Testis (tissue), 3 donors: ENCODE results near the gene LRCH2. TPM values are rescaled to one million over a fixed set of nuclear protein-coding genes. Genes with fewer than 3 reads are reported as not detected.

Experiments used
- DNase-seq: peaks from one replicate; pipeline ENCODE4 v3.0.0-alpha.2; 2019
- H3K27ac ChIP-seq, 2 donors: fragments of 200-600 bp; sonication (generic); one replicate each; pipeline ENCODE4 v1.5.1; 2019
- H3K27me3 ChIP-seq: fragments of 200-600 bp; sonication (generic); one replicate; pipeline ENCODE4 v1.5.1; 2019
- H3K36me3 ChIP-seq: fragments of 200-600 bp; sonication (generic); one replicate; pipeline ENCODE4 v1.5.1; 2017; ENCODE audit warnings: low read depth; ENCODE audit errors: missing control alignments
- H3K4me1 ChIP-seq: fragments of 200-600 bp; sonication (generic); one replicate; pipeline ENCODE4 v1.5.1; 2019
- H3K4me3 ChIP-seq, 2 donors: fragments of 200-600 bp; sonication (generic); one replicate each; pipeline ENCODE4 v1.5.1; 2017 to 2019
- H3K9me3 ChIP-seq: fragments of 200-600 bp; sonication (generic); one replicate; pipeline ENCODE4 v1.5.1; 2017
- CTCF ChIP-seq, 3 experiments: fragments of 450-650 bp in 2 of 3; fragments of 200-600 bp in 1 of 3; sonication (generic) in 1 of 3; IDR thresholded peaks; one replicate each; pipeline ENCODE4 v1.5.1; 2016 to 2019; ENCODE audit warnings: antibody characterized with exemption in 3 of 3, mild to moderate bottlenecking in 2 of 3, moderate library complexity in 1 of 3
- POLR2A ChIP-seq: fragments of 450-650 bp; IDR thresholded peaks from one replicate; pipeline ENCODE4 v1.6.1; 2017; ENCODE audit warnings: antibody characterized with exemption, mild to moderate bottlenecking, moderate library complexity
- WGBS, 2 donors: methylation state at CpG; one replicate each; pipeline ENCODE4 v1.1.5; 2018; 5-methylcytosine and 5-hydroxymethylcytosine counted together
- intact Hi-C: fragments of 100-400 bp; cut with DNase I; formaldehyde crosslinking; loops from one replicate; pipeline ENCODE4 v1.15.1; 2023; ENCODE audit warnings: low total_unique reads
- polyA plus RNA-seq: library from polyadenylated mRNA; stranded (reverse); fragments of 350-450 nt; fragmentation: Illumina TruSeq; extraction: RNeasy Lipid Tissue Mini Kit (QIAGEN cat#74804); gene quantifications from one replicate; pipeline ENCODE4 v1.2.3, GENCODE V29; 2014; ENCODE audit warnings: low read depth, low replicate concordance; ENCODE audit not compliant: insufficient read depth
- total RNA-seq, 2 donors: library from RNA; depleted of rRNA; stranded (reverse); fragments of >200 nt; gene quantifications; one replicate each; pipeline ENCODE4 v1.2.3, GENCODE V29; 2016

Gene LRCH2
- total and polyA plus RNA-seq, 3 donors from 2014 or later = 2.4 to 5.4 (median 3.8) TPM

GRCh38 chrX:115147220-115147619 lies 86.7 kb downstream of the LRCH2 start:
- intact Hi-C loops = no loop called here
- no peak overlapping the region for H3K4me3 ChIP-seq
- H3K27me3 ChIP-seq = no peaks in the 10 kb centered on the region
- no peak overlapping the region for H3K27ac ChIP-seq
- 83 to 92% methylated on average over 1 of the region's 1 CpG for WGBS, 2 donors
- no peaks in the 10 kb centered on the region for H3K4me1 ChIP-seq
- no peaks in the 10 kb centered on the region for H3K9me3 ChIP-seq
- DNase-seq = no peak
- H3K36me3 ChIP-seq = no peaks in the 10 kb centered on the region
- TF ChIP-seq POLR2A (no peak), CTCF (IDR thresholded peaks at IDR 0.05) (peak in 1 of 3 experiments; percentile 33)

- Histone ChIP-seq H3K4me3 (no peak overlapping the region), H3K9me3 (no peaks in the 10 kb centered on the region), H3K4me1 (no peaks in the 10 kb centered on the region), H3K27ac (no peak overlapping the region), H3K36me3 (no peaks in the 10 kb centered on the region), H3K27me3 (no peaks in the 10 kb centered on the region)
- intact Hi-C loops = no loop called here
- TF ChIP-seq CTCF (IDR thresholded peaks at IDR 0.05) = no peak
- TF ChIP-seq POLR2A = no peak
- no peak for DNase-seq
Observed at GRCh38 chrX:115142057-115142456, 91.8 kb downstream of the LRCH2 start.

- TF ChIP-seq CTCF (IDR thresholded peaks at IDR 0.05) (no peak), POLR2A (no peak)
- no peaks in the 10 kb centered on the region for H3K27me3 ChIP-seq
- H3K9me3 ChIP-seq = no peaks in the 10 kb centered on the region
- no peak overlapping the region for H3K27ac ChIP-seq
- H3K4me1 ChIP-seq = no peaks in the 10 kb centered on the region
- no peak overlapping the region for H3K4me3 ChIP-seq
- intact Hi-C loops = no loop called here
- WGBS, 2 donors = 90 to 92% methylated on average over 4 to 5 of the region's 5 CpGs
- DNase-seq = no peak
- no peaks in the 10 kb centered on the region for H3K36me3 ChIP-seq
Observed at GRCh38 chrX:115138040-115138439, 95.9 kb downstream of the LRCH2 start.

- Histone ChIP-seq H3K27me3 (no peaks in the 10 kb centered on the region), H3K4me3 (no peak overlapping the region), H3K36me3 (no peaks in the 10 kb centered on the region), H3K4me1 (no peaks in the 10 kb centered on the region), H3K9me3 (no peaks in the 10 kb centered on the region), H3K27ac (no peak overlapping the region)
- intact Hi-C loops = no loop called here
- DNase-seq = no peak
- 63 to 67% methylated on average over 3 of the region's 3 CpGs for WGBS, 2 donors
- TF ChIP-seq CTCF (IDR thresholded peaks at IDR 0.05) = no peak
- no peak for TF ChIP-seq POLR2A
Observed at GRCh38 chrX:115134382-115134781, 99.5 kb downstream of the LRCH2 start.

- H3K4me3 ChIP-seq = no peak overlapping the region
- intact Hi-C loops = no loop called here
- H3K27ac ChIP-seq = no peak overlapping the region
- H3K4me1 ChIP-seq = no peaks in the 10 kb centered on the region
- H3K9me3 ChIP-seq = no peaks in the 10 kb centered on the region
- no peak for DNase-seq
- no peaks in the 10 kb centered on the region for H3K27me3 ChIP-seq
- TF ChIP-seq POLR2A (no peak), CTCF (IDR thresholded peaks at IDR 0.05) (no peak)
- no peaks in the 10 kb centered on the region for H3K36me3 ChIP-seq
Observed at GRCh38 chrX:115112411-115112810, 121.5 kb downstream of the LRCH2 start.
